ENCODE results near the gene ZBTB46.

ZBTB46 gene

GRCh38 chr20:63864978-63865640, 34.0 kb upstream of the ZBTB46 start, which contains the start of gene TPD52L2 (continued):
- TF ChIP-seq, protein P1, sequence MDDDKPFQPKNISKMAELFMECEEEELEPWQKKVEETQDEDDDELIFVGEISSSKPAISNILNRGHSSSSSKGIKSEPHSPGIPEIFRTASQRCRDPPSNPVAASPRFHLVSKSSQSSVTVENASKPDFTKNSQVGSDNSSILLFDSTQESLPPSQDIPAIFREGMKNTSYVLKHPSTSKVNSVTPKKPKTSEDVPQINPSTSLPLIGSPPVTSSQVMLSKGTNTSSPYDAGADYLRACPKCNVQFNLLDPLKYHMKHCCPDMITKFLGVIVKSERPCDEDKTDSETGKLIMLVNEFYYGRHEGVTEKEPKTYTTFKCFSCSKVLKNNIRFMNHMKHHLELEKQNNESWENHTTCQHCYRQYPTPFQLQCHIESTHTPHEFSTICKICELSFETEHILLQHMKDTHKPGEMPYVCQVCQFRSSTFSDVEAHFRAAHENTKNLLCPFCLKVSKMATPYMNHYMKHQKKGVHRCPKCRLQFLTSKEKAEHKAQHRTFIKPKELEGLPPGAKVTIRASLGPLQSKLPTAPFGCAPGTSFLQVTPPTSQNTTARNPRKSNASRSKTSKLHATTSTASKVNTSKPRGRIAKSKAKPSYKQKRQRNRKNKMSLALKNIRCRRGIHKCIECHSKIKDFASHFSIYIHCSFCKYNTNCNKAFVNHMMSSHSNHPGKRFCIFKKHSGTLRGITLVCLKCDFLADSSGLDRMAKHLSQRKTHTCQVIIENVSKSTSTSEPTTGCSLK (tag by site-specific recombination; IDR thresholded peaks at IDR 0.05): no peak
- TF ChIP-seq ZBTB7A (tag by site-specific recombination; IDR thresholded peaks at IDR 0.05; ENCODE audit: low read depth) (no peak), OVOL3 (tag by site-specific recombination; IDR thresholded peaks at IDR 0.05) (no peak), ZNF645 (tag by site-specific recombination; IDR thresholded peaks at IDR 0.05) (no peak), MYNN (tag by site-specific recombination; IDR thresholded peaks at IDR 0.05; ENCODE audit: borderline replicate concordance) (no peak), WT1 (tag by site-specific recombination; IDR thresholded peaks at IDR 0.05) (0 out of 2 replicates have a peak, but pooled peaks have one; percentile 3), ZBTB6 (tag by site-specific recombination; IDR thresholded peaks at IDR 0.05) (no peak), ZNF837 (tag by site-specific recombination; IDR thresholded peaks at IDR 0.05) (peak; percentile 24; the same call in 1 of the 2 replicates), ZFHX2 (tag by site-specific recombination; conservative IDR thresholded peaks at IDR 0.05) (peak; percentile 32; the same call in 1 of the 2 replicates), ZNF155 (tag by site-specific recombination; IDR thresholded peaks at IDR 0.05) (no peak), ZNF140 (tag by site-specific recombination; IDR thresholded peaks at IDR 0.05) (no peak), KLF9 (tag by site-specific recombination; IDR thresholded peaks at IDR 0.05; ENCODE audit: low read depth) (peak; percentile 90), RBAK (tag by site-specific recombination; IDR thresholded peaks at IDR 0.05) (no peak), ZNF292 (tag by site-specific recombination; IDR thresholded peaks at IDR 0.05; ENCODE audit: borderline replicate concordance, low read depth) (no peak), ZNF211 (tag by site-specific recombination; IDR thresholded peaks at IDR 0.05; ENCODE audit: low read depth) (no peak), ZNF654 (tag by site-specific recombination; IDR thresholded peaks at IDR 0.05; ENCODE audit: low read depth) (no peak), SETDB1 (IDR thresholded peaks at IDR 0.05; ENCODE audit: insufficient read length, low read length) (no peak), ZSCAN16 (tag by site-specific recombination; IDR thresholded peaks at IDR 0.05) (0 out of 2 replicates have a peak, but pooled peaks have one; percentile 11), YY2 (tag by site-specific recombination; IDR thresholded peaks at IDR 0.05) (peak; percentile 55; the same call in 1 of the 2 replicates), ZBTB26 (tag by site-specific recombination; optimal IDR thresholded peaks at IDR 0.05) (peak; percentile 86), ZNF404 (tag by site-specific recombination; IDR thresholded peaks at IDR 0.05) (no peak), MEIS1 (CRISPR knock-in tag; IDR thresholded peaks at IDR 0.05; ENCODE audit: borderline replicate concordance) (no peak), KLF16 (tag by site-specific recombination; IDR thresholded peaks at IDR 0.05) (peak; percentile 56; the same call in 1 of the 2 replicates), YY1 (tag by site-specific recombination; IDR thresholded peaks at IDR 0.05) (peak; percentile 47; the same call in 1 of the 2 replicates), ZNF501 (tag by site-specific recombination; IDR thresholded peaks at IDR 0.05) (0 out of 2 replicates have a peak, but pooled peaks have one; percentile 40), SP2 (tag by site-specific recombination; IDR thresholded peaks at IDR 0.05) (peak; percentile 99), GLIS1 (tag by site-specific recombination; IDR thresholded peaks at IDR 0.05) (no peak), ZNF10 (tag by site-specific recombination; IDR thresholded peaks at IDR 0.05) (no peak), EGR2 (tag by site-specific recombination; IDR thresholded peaks at IDR 0.05; ENCODE audit: low read depth) (peak; percentile 40; the same call in 1 of the 2 replicates), GLI4 (tag by site-specific recombination; IDR thresholded peaks at IDR 0.05) (no peak), ZEB2 (tag by site-specific recombination; IDR thresholded peaks at IDR 0.05) (peak; percentile 72; the same call in 1 of the 2 replicates), ZNF670 (tag by site-specific recombination; IDR thresholded peaks at IDR 0.05; ENCODE audit: low read depth) (no peak), ZNF585B (tag by site-specific recombination; IDR thresholded peaks at IDR 0.05) (no peak), HOXA7 (CRISPR knock-in tag; IDR thresholded peaks at IDR 0.05; ENCODE audit: borderline replicate concordance) (no peak)
- TF ChIP-seq, protein P2, sequence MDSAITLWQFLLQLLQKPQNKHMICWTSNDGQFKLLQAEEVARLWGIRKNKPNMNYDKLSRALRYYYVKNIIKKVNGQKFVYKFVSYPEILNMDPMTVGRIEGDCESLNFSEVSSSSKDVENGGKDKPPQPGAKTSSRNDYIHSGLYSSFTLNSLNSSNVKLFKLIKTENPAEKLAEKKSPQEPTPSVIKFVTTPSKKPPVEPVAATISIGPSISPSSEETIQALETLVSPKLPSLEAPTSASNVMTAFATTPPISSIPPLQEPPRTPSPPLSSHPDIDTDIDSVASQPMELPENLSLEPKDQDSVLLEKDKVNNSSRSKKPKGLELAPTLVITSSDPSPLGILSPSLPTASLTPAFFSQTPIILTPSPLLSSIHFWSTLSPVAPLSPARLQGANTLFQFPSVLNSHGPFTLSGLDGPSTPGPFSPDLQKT (IDR thresholded peaks at IDR 0.05; ENCODE audit: borderline replicate concordance, low read depth, low read length): peak; percentile 84; the same call in 1 of the 2 replicates
